HG02610 (cell line): ENCODE measurements around the gene RBP7.
"Not testable (repeated sequence)": the region's sequence is repeated elsewhere in the genome, so short reads cannot be mapped to it uniquely, and the experiment has no call there.

ENCODE experiments used
- ATAC-seq: cut with Tn5 transposase; IDR thresholded peaks from one replicate; pipeline ENCODE4 v1.9.1; 2021; ENCODE audit warnings: mild to moderate bottlenecking, moderate library complexity; ENCODE audit not compliant: unreplicated experiment

The RBP7 gene

GRCh38 chr1:9996624-9997582, at the start of gene RBP7:
RBP7 (plus strand) TSS chr1:9997228; CDS start chr1:9997259, 31 bp downstream.
- ATAC-seq: no peak

GRCh38 chr1:9957726-9958125, 39.3 kb upstream of the RBP7 start:
- no peak for ATAC-seq

GRCh38 chr1:9960011-9960410, 37.0 kb upstream of the RBP7 start:
- no peak for ATAC-seq

- no peak for ATAC-seq
Measured at GRCh38 chr1:9960706-9961562, 36.1 kb upstream of the RBP7 start.

- no peak for ATAC-seq
Measured at GRCh38 chr1:9984253-9984652, 12.8 kb upstream of the RBP7 start.

- ATAC-seq: no peak
Measured at GRCh38 chr1:9985001-9985400, 12.0 kb upstream of the RBP7 start.

GRCh38 chr1:9989773-9990172, 7.3 kb upstream of the RBP7 start:
- no peak for ATAC-seq

GRCh38 chr1:9990944-9991343, 6.1 kb upstream of the RBP7 start:
- no peak for ATAC-seq

GRCh38 chr1:9992910-9993309, 4.1 kb upstream of the RBP7 start:
- no peak for ATAC-seq

GRCh38 chr1:9993561-9994075, 3.4 kb upstream of the RBP7 start:
- ATAC-seq: no peak

GRCh38 chr1:10001016-10001665, 4.1 kb downstream of the RBP7 start:
- no peak for ATAC-seq

GRCh38 chr1:10005248-10005647, 8.2 kb downstream of the RBP7 start:
- ATAC-seq: not testable (repeated sequence)

- ATAC-seq: no peak
Measured at GRCh38 chr1:10007169-10007568, 10.1 kb downstream of the RBP7 start.

- ATAC-seq: no peak
Measured at GRCh38 chr1:10014016-10014415, 17.0 kb downstream of the RBP7 start.

- no peak for ATAC-seq
Measured at GRCh38 chr1:10019561-10019960, 22.5 kb downstream of the RBP7 start.

- ATAC-seq: no peak
Measured at GRCh38 chr1:10020086-10020485, 23.1 kb downstream of the RBP7 start.

- not testable (repeated sequence) for ATAC-seq
Measured at GRCh38 chr1:10020678-10021077, 23.6 kb downstream of the RBP7 start.

- ATAC-seq: not testable (repeated sequence)
Measured at GRCh38 chr1:10021992-10022391, 25.0 kb downstream of the RBP7 start.

- ATAC-seq: no peak
Measured at GRCh38 chr1:10022656-10023055, 25.6 kb downstream of the RBP7 start.

- no peak for ATAC-seq
Measured at GRCh38 chr1:10025354-10025753, 28.3 kb downstream of the RBP7 start.

- no peak for ATAC-seq
Measured at GRCh38 chr1:10027027-10027426, 30.0 kb downstream of the RBP7 start.
